ENCODE data around the gene PIEZO2.

PIEZO2 gene

DNA sequence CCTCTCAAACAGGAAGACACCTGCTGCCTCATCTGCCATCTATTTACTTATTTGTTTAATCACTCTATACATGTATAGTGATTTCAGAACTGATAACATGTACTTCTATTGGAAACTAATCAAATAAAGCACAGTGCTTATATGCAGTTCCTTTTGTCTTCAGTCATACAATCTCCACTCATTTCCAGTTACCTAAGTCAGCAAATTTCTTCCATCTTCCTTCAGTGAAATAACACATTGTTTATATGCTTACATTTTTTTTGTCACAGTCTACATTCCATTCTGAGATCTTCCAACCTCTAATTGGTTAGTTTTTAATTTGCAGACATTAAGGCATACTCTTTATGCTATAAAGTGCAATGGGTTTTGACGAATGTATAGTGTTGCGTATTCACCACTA lies 323.0 kb downstream of the PIEZO2 start:
- no CpG with 5 or more reads among the region's 2 CpGs for WGBS, 2 experiments (ENCODE audit: insufficient coverage in 2 of 2)

DNA sequence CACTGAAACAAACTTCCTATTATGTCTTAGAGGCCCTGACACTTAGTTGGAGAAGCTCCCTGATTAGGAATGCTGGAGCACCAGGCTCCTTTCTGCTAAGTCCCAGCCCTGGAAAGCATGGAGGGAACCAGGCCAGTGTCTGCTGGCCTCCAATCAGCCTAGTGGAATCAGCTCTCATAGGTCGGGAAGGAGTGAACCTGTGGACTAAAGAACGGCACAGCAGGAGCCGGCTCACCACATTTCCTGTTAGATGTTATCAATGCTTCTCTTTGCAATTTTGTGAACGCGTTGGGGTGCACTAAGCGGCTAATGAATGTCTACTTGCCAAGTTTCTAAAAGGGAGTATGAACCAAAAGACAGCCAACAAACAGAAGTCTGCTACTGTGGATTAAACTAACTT lies 326.9 kb downstream of the PIEZO2 start:
- 23 to 32% methylated on average over 5 to 6 of the region's 6 CpGs for WGBS, 2 experiments (ENCODE audit: insufficient coverage in 2 of 2)
- Histone ChIP-seq H3K36me3 (ENCODE audit: control insufficient read depth, insufficient read depth, low read length) (no peaks in the 10 kb centered on the region), H3K4me3 (ENCODE audit: extremely low read depth, insufficient read depth, low read length, poor library complexity, severe bottlenecking) (no peak overlapping the region), H3K27ac (ENCODE audit: low read depth, low read length, severe bottlenecking) (no peak overlapping the region), H3K4me1 (ENCODE audit: control insufficient read depth, insufficient read depth, low read length, poor library complexity, severe bottlenecking) (peaks cover 5% of the 10 kb centered on the region), H3K9me3 (ENCODE audit: control insufficient read depth, low read length) (peaks cover 3% of the 10 kb centered on the region)

More for the DNA sequence above, 323.0 kb downstream of the PIEZO2 start:
- no peak overlapping the region for H3K27ac ChIP-seq (ENCODE audit: low read depth, low read length, severe bottlenecking)
- H3K9me3 ChIP-seq (ENCODE audit: control insufficient read depth, low read length), result no peaks in the 10 kb centered on the region
- H3K36me3 ChIP-seq (ENCODE audit: control insufficient read depth, insufficient read depth, low read length), result no peaks in the 10 kb centered on the region
- H3K4me3 ChIP-seq (ENCODE audit: extremely low read depth, insufficient read depth, low read length, poor library complexity, severe bottlenecking), result no peak overlapping the region
- peaks cover 5% of the 10 kb centered on the region for H3K4me1 ChIP-seq (ENCODE audit: control insufficient read depth, insufficient read depth, low read length, poor library complexity, severe bottlenecking)

DNA sequence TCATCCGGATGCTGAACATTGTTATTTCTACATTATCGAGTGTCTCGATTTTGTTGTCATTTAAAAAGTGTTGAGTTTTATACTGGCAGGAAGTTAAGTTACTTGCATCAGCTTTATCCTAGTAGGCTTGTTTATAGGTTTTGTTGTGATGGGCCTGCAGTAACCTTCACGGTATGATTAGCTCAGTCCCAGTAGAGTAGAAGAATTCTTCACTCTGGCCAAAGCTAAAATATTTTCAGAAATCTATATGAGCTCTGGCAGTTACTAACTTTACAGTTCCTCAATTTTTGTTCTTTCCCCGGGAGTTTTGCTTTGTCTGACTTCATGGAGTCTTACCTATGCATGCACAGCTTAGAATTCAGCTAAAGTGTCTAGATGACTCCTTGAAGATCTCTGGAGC lies 328.7 kb downstream of the PIEZO2 start:
- Histone ChIP-seq H3K4me1 (ENCODE audit: control insufficient read depth, insufficient read depth, low read length, poor library complexity, severe bottlenecking) (peaks cover 5% of the 10 kb centered on the region), H3K4me3 (ENCODE audit: extremely low read depth, insufficient read depth, low read length, poor library complexity, severe bottlenecking) (no peak overlapping the region), H3K27ac (ENCODE audit: low read depth, low read length, severe bottlenecking) (no peak overlapping the region), H3K9me3 (ENCODE audit: control insufficient read depth, low read length) (peaks cover 3% of the 10 kb centered on the region), H3K36me3 (ENCODE audit: control insufficient read depth, insufficient read depth, low read length) (no peaks in the 10 kb centered on the region)
- 85 to 91% methylated on average over 1 of the region's 5 CpGs for WGBS, 2 experiments (ENCODE audit: insufficient coverage in 2 of 2)

DNA sequence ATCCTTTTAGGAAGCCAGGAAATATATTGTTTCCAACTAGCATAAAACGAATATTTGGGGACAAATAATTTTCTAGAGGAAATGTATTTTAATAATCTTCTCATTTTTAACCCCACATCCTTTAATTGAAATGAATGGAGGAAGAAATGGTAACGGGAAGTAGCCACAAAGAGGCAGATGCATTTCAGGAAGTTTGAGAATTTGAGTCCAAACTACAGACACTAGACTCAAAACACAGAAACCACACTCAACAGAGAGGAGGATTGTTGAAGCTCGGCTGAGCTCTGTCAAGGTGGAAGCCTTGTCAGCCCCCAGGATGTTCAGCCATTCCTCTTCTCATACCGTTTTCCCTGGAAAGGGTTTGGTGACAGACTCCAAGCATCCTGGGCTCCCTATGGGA lies 335.0 kb downstream of the PIEZO2 start:
- WGBS, 2 experiments (ENCODE audit: insufficient coverage in 2 of 2), result 79% methylated on average over 2 of the region's 4 CpGs; no CpG with 5 or more reads in 1 of the 2 experiments
- Histone ChIP-seq H3K4me3 (ENCODE audit: extremely low read depth, insufficient read depth, low read length, poor library complexity, severe bottlenecking) (no peak overlapping the region), H3K9me3 (ENCODE audit: control insufficient read depth, low read length) (no peaks in the 10 kb centered on the region), H3K36me3 (ENCODE audit: control insufficient read depth, insufficient read depth, low read length) (no peaks in the 10 kb centered on the region), H3K4me1 (ENCODE audit: control insufficient read depth, insufficient read depth, low read length, poor library complexity, severe bottlenecking) (no peaks in the 10 kb centered on the region), H3K27ac (ENCODE audit: low read depth, low read length, severe bottlenecking) (no peak overlapping the region)

DNA sequence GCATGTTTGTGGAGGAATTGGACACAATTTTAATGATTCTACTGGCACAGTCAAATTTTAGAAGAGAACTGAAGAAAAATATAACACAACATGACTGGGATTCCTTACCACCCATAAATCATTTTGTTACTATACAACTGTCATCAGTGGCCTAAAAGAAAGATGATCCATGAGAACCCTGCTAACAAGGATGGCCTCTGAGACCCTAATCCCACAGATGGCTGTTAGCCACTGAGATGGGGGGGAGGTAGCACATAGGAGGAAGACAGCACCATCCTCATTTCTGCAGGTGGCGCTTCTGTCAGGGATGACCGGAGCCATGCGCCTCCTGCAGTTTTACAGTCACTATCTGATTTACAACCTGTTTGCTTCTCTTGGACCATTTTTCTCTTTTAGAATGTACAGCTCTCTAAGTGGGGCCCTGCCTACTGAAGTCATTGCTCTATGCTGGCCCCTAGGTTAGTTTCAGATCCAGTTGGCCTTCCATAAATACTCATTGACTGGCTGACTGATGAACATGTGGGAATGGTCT lies 343.7 kb downstream of the PIEZO2 start:
- Histone ChIP-seq H3K4me1 (ENCODE audit: control insufficient read depth, insufficient read depth, low read length, poor library complexity, severe bottlenecking) (no peaks in the 10 kb centered on the region), H3K27ac (ENCODE audit: low read depth, low read length, severe bottlenecking) (no peak overlapping the region), H3K9me3 (ENCODE audit: control insufficient read depth, low read length) (no peaks in the 10 kb centered on the region), H3K36me3 (ENCODE audit: control insufficient read depth, insufficient read depth, low read length) (no peaks in the 10 kb centered on the region), H3K4me3 (ENCODE audit: extremely low read depth, insufficient read depth, low read length, poor library complexity, severe bottlenecking) (no peak overlapping the region)
- WGBS, 2 experiments (ENCODE audit: insufficient coverage in 2 of 2), result 90 to 92% methylated on average over 2 to 3 of the region's 3 CpGs

DNA sequence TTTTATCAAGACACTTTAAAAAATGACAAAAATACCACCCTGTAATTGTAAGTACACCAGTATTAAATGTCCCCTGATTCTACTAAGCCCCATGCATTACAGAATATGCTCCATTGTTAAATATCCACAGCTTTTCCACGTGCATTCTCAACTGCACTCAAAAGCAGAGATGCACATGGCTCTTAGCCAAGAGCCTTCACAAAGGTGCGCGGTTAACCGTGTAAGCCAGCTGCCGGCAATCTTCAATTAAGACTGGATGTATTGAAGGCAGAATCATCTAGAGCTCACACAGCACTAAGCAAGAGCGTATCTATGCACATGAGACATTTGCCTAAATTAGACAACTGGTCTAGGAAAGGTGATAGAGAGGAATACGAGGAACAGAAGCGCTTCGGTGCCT lies 345.2 kb downstream of the PIEZO2 start:
- Histone ChIP-seq H3K4me1 (ENCODE audit: control insufficient read depth, insufficient read depth, low read length, poor library complexity, severe bottlenecking) (no peaks in the 10 kb centered on the region), H3K4me3 (ENCODE audit: extremely low read depth, insufficient read depth, low read length, poor library complexity, severe bottlenecking) (no peak overlapping the region), H3K9me3 (ENCODE audit: control insufficient read depth, low read length) (no peaks in the 10 kb centered on the region), H3K36me3 (ENCODE audit: control insufficient read depth, insufficient read depth, low read length) (no peaks in the 10 kb centered on the region), H3K27ac (ENCODE audit: low read depth, low read length, severe bottlenecking) (no peak overlapping the region)
- 93 to 100% methylated on average over 8 to 9 of the region's 9 CpGs for WGBS, 2 experiments (ENCODE audit: insufficient coverage in 2 of 2)

DNA sequence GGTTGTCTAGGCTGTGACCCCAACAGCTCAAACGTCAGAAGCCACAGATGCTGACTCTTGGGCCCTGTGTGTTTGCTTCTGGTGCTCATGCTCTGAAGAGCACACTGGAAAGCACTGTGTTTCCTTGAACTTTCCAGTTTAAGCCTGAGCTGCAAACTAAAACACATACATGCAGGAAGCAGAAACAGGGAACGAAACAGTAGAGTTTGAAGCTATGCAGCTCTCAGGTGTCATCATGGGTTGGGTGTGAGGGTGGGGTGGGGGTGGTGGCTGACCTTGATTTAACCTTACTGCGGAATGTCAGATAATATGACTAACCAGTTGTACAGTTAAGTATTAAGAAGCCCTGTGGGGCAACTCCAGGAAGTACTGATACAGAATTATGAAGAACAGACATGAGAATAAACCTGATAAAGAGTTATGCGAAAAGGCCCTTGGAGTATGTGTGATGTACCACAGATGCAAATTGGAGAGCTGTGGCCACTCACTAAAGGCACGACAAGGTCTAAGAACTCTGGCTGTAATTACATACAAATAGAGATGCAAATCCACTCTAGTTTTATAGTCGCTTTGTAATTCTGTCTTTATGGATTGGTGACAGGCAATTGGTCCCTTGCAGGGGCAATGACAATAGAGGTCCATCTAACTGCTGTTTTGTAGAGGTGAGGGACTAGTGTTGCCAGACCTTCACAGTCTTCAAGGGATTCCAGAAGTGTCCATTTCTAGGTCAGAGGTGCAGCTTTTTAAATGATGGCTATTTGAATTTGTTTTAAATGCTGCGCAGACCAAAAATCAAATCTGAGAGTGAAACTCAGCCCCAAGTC lies 350.4 kb downstream of the PIEZO2 start:
- 76 to 89% methylated on average over 3 to 6 of the region's 7 CpGs for WGBS, 2 experiments (ENCODE audit: insufficient coverage in 2 of 2)
- H3K4me1 ChIP-seq (ENCODE audit: control insufficient read depth, insufficient read depth, low read length, poor library complexity, severe bottlenecking), result no peaks in the 10 kb centered on the region
- no peak overlapping the region for H3K27ac ChIP-seq (ENCODE audit: low read depth, low read length, severe bottlenecking)
- H3K36me3 ChIP-seq (ENCODE audit: control insufficient read depth, insufficient read depth, low read length), result no peaks in the 10 kb centered on the region
- no peak overlapping the region for H3K4me3 ChIP-seq (ENCODE audit: extremely low read depth, insufficient read depth, low read length, poor library complexity, severe bottlenecking)
- H3K9me3 ChIP-seq (ENCODE audit: control insufficient read depth, low read length), result no peaks in the 10 kb centered on the region

DNA sequence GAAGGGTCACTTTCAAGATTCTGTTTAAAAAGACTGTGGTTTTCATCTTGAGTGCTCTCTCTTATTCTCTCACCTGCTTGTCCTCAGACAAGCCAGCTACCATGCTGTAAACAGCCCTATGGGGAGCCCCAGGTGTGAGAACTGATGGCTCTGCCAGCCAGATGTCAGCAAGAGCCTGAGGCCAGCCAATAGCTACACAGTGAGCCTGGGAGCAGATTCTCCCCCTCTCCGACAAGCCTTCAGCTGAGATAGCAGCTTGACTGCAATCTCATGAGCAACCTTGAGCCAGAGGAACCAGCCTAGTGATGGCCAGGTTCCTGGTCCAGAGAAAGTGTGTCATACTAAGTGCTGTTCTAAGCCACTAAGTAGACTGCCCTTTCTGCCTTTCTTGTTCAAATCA lies 351.5 kb downstream of the PIEZO2 start:
- no peaks in the 10 kb centered on the region for H3K36me3 ChIP-seq (ENCODE audit: control insufficient read depth, insufficient read depth, low read length)
- H3K27ac ChIP-seq (ENCODE audit: low read depth, low read length, severe bottlenecking), result no peak overlapping the region
- WGBS, 2 experiments (ENCODE audit: insufficient coverage in 2 of 2), result 67 to 77% methylated on average over 1 of the region's 1 CpG
- no peak overlapping the region for H3K4me3 ChIP-seq (ENCODE audit: extremely low read depth, insufficient read depth, low read length, poor library complexity, severe bottlenecking)
- no peaks in the 10 kb centered on the region for H3K9me3 ChIP-seq (ENCODE audit: control insufficient read depth, low read length)
- H3K4me1 ChIP-seq (ENCODE audit: control insufficient read depth, insufficient read depth, low read length, poor library complexity, severe bottlenecking), result no peaks in the 10 kb centered on the region

DNA sequence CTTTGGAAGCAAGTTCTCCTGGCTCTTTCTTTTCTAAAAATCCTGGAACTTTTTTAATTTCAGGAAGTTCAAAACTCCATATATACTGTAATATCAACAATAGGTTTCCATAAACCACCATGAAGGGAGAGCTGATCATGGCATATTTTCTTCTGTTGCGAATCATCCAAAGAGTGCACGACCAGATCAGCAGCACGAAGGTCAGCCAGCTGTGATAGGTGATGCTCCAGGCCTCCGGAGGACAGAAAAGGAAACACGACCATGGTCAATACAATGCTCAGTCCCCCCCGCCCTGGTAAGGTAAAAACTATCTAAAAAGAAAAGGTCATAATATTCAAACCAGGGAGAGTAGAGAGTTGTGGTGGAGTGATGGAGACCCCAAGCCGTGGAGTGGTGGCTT lies 354.6 kb downstream of the PIEZO2 start:
- Histone ChIP-seq H3K36me3 (ENCODE audit: control insufficient read depth, insufficient read depth, low read length) (no peaks in the 10 kb centered on the region), H3K9me3 (ENCODE audit: control insufficient read depth, low read length) (no peaks in the 10 kb centered on the region), H3K4me3 (ENCODE audit: extremely low read depth, insufficient read depth, low read length, poor library complexity, severe bottlenecking) (no peak overlapping the region), H3K27ac (ENCODE audit: low read depth, low read length, severe bottlenecking) (no peak overlapping the region), H3K4me1 (ENCODE audit: control insufficient read depth, insufficient read depth, low read length, poor library complexity, severe bottlenecking) (no peaks in the 10 kb centered on the region)
- WGBS, 2 experiments (ENCODE audit: insufficient coverage in 2 of 2), result 79 to 90% methylated on average over 4 to 5 of the region's 7 CpGs

DNA sequence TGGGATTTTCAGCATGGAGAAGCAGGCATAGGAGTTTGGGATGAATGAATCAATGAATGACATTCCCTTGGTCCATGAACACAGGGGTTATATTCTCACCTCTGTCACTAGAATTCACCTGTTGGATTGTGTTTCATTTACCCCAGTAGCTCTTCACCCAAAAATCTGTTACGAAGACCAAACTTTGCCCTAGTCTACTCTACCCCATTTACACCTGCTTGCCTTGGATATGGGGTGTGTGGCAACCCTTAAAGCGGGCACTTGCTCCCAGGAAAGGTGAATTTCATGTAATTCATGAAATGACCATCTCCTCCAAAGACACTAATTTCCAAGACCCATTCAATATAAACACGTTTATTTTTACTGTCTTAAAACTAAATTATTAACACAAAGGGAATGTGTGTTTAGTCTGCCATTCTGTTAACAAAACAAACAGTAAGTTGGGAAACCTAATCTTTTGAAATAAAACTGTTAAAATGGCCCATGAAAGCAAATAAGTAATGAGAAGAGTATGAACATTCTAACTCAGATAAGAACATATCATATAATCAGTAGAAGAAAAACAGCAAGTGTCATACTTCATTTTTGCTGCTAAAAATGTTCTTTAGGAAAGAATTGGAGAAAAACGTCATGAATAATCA lies 355.5 kb downstream of the PIEZO2 start:
- Histone ChIP-seq H3K27ac (ENCODE audit: low read depth, low read length, severe bottlenecking) (no peak overlapping the region), H3K9me3 (ENCODE audit: control insufficient read depth, low read length) (no peaks in the 10 kb centered on the region), H3K4me3 (ENCODE audit: extremely low read depth, insufficient read depth, low read length, poor library complexity, severe bottlenecking) (no peak overlapping the region), H3K4me1 (ENCODE audit: control insufficient read depth, insufficient read depth, low read length, poor library complexity, severe bottlenecking) (no peaks in the 10 kb centered on the region), H3K36me3 (ENCODE audit: control insufficient read depth, insufficient read depth, low read length) (no peaks in the 10 kb centered on the region)
- 100% methylated on average over 1 to 2 of the region's 4 CpGs for WGBS, 2 experiments (ENCODE audit: insufficient coverage in 2 of 2)

DNA sequence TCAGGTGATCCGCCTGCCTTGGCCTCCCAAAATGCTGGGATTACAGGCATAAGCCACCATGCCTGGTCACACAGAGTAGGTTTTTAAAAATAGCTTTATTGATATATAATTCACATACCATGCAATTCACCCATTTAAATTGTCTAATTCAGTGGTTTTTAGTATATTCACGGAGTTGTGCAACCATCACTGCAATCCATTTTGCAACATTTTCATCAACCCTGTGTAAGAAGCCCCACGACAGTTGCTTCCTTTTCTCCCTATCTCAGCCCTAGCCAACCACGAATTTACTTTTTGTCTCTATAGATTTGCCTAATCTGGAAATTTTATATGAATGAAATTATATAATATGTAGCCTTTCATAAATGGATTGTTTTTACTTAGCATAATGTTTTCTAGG lies 357.2 kb downstream of the PIEZO2 start:
- H3K27ac ChIP-seq (ENCODE audit: low read depth, low read length, severe bottlenecking), result no peak overlapping the region
- H3K36me3 ChIP-seq (ENCODE audit: control insufficient read depth, insufficient read depth, low read length), result no peaks in the 10 kb centered on the region
- no peaks in the 10 kb centered on the region for H3K9me3 ChIP-seq (ENCODE audit: control insufficient read depth, low read length)
- WGBS, 2 experiments (ENCODE audit: insufficient coverage in 2 of 2), result 67 to 83% methylated on average over 1 to 2 of the region's 4 CpGs
- no peaks in the 10 kb centered on the region for H3K4me1 ChIP-seq (ENCODE audit: control insufficient read depth, insufficient read depth, low read length, poor library complexity, severe bottlenecking)
- H3K4me3 ChIP-seq (ENCODE audit: extremely low read depth, insufficient read depth, low read length, poor library complexity, severe bottlenecking), result no peak overlapping the region

Measured in mesodermal cell (in vitro differentiated cells).